ENCODE measurements around the gene NVL. TPM values are rescaled to one million over a fixed set of nuclear protein-coding genes. Genes with fewer than 3 reads are reported as not detected.

NVL gene
- total and polyA plus RNA-seq, 5 donors, result 9.8 to 14.4 (median 11.4) TPM

DNA sequence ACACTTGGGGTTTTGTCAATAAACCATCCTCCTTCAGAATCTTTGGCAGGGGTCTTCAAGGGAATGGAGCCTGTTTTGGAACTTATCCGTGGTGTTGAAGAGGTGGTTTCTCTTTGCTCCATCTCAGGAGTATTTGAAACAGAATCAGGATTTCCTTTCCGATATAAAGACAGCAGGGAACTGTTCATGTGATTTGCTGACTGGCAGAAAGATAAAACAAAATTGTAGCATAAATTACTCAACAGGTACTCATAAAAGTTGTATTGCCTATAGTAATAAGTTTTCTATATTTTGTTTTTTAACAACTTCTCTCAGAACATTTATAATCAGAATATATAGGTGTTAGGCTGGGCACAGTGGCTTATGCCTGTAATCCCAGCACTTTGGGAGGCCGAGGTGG lies 21.9 kb downstream of the NVL start:
- intact Hi-C loops (cut with DNase I), result loop anchor here in 1 of 4 donors (10.0 kb wide), 1 partner anchor 97 kb away; no protein-coding TSS in a partner anchor
- H3K27me3 ChIP-seq (ENCODE audit: control insufficient read depth, insufficient read depth), result no peaks in the 10 kb centered on the region
- no peaks in the 10 kb centered on the region for H3K9me3 ChIP-seq (ENCODE audit: control insufficient read depth, low read length)
- no peaks in the 10 kb centered on the region for H3K4me1 ChIP-seq (ENCODE audit: control insufficient read depth, insufficient read depth, low read length)
- DNase-seq, result no peak
- ATAC-seq, result no peak
- no peak overlapping the region for H3K4me3 ChIP-seq (ENCODE audit: low read length)
- H3K27ac ChIP-seq (ENCODE audit: low read length), result no peak overlapping the region
- WGBS, result 90% methylated on average over 3 of the region's 3 CpGs

DNA sequence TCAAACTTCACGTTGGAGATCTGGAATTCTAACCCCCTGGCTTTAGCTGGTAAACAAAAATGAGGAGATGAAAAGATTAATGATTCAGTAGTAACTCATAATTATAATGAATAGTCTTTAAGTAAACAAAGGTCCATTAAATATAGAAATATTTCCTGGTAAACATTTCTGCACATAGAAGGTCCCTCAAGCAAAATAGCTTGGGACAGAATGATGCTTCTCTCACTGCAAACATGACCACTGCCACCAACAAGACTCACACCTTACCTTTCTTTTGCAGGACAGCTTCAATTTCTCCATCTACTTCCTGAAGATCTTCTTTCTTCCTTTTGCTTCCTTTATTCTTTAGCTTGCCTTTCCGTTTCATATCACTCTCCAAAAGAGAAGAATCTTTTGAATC lies 25.2 kb downstream of the NVL start:
- Histone ChIP-seq H3K4me3 (ENCODE audit: low read length) (no peak overlapping the region), H3K9me3 (ENCODE audit: control insufficient read depth, low read length) (no peaks in the 10 kb centered on the region), H3K27ac (ENCODE audit: low read length) (no peak overlapping the region), H3K4me1 (ENCODE audit: control insufficient read depth, insufficient read depth, low read length) (no peaks in the 10 kb centered on the region), H3K27me3 (ENCODE audit: control insufficient read depth, insufficient read depth) (no peaks in the 10 kb centered on the region)
- DNase-seq (no peak), ATAC-seq (no peak)
- WGBS, result 82% methylated on average over 2 of the region's 2 CpGs
- intact Hi-C loops (cut with DNase I), result loop anchor here in 1 of 4 donors (10.0 kb wide), 1 partner anchor 100 kb away; no protein-coding TSS in a partner anchor

DNA sequence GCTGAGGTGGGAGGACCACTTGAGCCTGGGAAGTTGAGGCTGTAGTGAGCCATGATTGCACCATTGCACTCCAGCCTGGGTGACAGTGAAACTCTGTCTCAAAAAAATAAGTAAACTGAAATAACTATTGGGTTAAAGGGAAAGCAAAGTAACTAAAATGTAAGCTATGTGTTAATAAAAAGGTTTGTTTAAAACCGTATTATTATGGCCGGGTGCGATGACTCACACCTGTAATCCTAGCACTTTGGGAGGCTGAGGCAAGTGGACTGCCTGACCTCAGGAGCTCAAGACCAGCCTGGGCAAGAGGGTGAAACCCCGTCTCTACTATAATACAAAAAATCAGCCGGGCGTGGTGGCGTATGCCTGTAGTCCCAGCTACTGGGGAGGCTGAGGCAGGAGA lies 27.0 kb downstream of the NVL start:
- no peak for ATAC-seq
- intact Hi-C loops (cut with DNase I), result loop anchor here in 1 of 4 donors (10.0 kb wide), 1 partner anchor 102 kb away; no protein-coding TSS in a partner anchor
- H3K27ac ChIP-seq (ENCODE audit: low read length), result no peak overlapping the region
- no peaks in the 10 kb centered on the region for H3K9me3 ChIP-seq (ENCODE audit: control insufficient read depth, low read length)
- no peak for DNase-seq
- H3K4me1 ChIP-seq (ENCODE audit: control insufficient read depth, insufficient read depth, low read length), result no peaks in the 10 kb centered on the region
- no peaks in the 10 kb centered on the region for H3K27me3 ChIP-seq (ENCODE audit: control insufficient read depth, insufficient read depth)
- no peak overlapping the region for H3K4me3 ChIP-seq (ENCODE audit: low read length)
- WGBS, result 97% methylated on average over 7 of the region's 7 CpGs

DNA sequence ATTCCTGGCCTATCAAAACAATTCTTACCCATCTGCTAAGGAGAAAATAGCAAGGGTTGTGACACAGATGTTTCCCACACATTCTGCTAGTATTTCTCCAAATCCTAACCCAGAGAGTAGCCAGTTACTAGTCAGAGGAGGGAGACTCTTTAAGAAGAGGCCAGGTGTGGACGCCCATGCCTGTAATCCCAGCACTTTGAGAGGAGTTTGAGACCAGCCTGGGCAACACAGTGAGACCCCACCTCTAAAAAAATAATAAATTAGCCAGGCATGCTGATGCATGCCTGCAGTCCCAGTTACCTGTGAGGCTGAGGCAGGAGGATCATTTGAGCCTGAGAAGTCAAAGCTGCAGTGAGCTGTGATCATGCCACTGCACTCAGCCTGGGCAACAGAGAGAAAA lies 28.6 kb downstream of the NVL start:
- DNase-seq, result no peak
- Histone ChIP-seq H3K9me3 (ENCODE audit: control insufficient read depth, low read length) (no peaks in the 10 kb centered on the region), H3K4me1 (ENCODE audit: control insufficient read depth, insufficient read depth, low read length) (no peaks in the 10 kb centered on the region), H3K27me3 (ENCODE audit: control insufficient read depth, insufficient read depth) (no peaks in the 10 kb centered on the region), H3K27ac (ENCODE audit: low read length) (no peak overlapping the region), H3K4me3 (ENCODE audit: low read length) (no peak overlapping the region)
- ATAC-seq, result no peak
- intact Hi-C loops (cut with DNase I), result loop anchor here in 1 of 4 donors (10.0 kb wide), 1 partner anchor 103 kb away; no protein-coding TSS in a partner anchor
- 97% methylated on average over 1 of the region's 1 CpG for WGBS

DNA sequence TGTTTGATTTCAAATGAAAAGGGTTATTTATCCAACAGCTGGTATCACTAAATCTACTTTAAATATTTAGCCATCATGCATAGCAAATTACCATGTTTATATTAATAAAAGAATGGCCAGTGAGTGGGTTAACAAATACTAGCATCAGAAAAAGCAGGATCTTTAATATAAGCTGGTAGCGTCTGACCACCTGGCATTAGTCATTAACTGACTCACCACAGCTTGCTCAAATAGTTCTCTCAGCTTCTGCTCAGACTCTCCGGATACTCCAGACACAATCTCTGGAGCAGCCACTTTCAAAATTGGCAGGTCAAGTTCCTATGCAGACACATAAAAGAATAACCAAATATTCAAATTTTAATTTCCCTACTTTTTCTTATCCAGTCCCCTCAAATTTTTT lies 29.6 kb downstream of the NVL start:
- no peaks in the 10 kb centered on the region for H3K9me3 ChIP-seq (ENCODE audit: control insufficient read depth, low read length)
- no peak for ATAC-seq
- no peak overlapping the region for H3K4me3 ChIP-seq (ENCODE audit: low read length)
- intact Hi-C loops (cut with DNase I), result loop anchor here in 1 of 4 donors (10.0 kb wide), 1 partner anchor 104 kb away; no protein-coding TSS in a partner anchor
- no peak for DNase-seq
- H3K4me1 ChIP-seq (ENCODE audit: control insufficient read depth, insufficient read depth, low read length), result no peaks in the 10 kb centered on the region
- WGBS, result 81% methylated on average over 2 of the region's 2 CpGs
- no peak overlapping the region for H3K27ac ChIP-seq (ENCODE audit: low read length)
- no peaks in the 10 kb centered on the region for H3K27me3 ChIP-seq (ENCODE audit: control insufficient read depth, insufficient read depth)

DNA sequence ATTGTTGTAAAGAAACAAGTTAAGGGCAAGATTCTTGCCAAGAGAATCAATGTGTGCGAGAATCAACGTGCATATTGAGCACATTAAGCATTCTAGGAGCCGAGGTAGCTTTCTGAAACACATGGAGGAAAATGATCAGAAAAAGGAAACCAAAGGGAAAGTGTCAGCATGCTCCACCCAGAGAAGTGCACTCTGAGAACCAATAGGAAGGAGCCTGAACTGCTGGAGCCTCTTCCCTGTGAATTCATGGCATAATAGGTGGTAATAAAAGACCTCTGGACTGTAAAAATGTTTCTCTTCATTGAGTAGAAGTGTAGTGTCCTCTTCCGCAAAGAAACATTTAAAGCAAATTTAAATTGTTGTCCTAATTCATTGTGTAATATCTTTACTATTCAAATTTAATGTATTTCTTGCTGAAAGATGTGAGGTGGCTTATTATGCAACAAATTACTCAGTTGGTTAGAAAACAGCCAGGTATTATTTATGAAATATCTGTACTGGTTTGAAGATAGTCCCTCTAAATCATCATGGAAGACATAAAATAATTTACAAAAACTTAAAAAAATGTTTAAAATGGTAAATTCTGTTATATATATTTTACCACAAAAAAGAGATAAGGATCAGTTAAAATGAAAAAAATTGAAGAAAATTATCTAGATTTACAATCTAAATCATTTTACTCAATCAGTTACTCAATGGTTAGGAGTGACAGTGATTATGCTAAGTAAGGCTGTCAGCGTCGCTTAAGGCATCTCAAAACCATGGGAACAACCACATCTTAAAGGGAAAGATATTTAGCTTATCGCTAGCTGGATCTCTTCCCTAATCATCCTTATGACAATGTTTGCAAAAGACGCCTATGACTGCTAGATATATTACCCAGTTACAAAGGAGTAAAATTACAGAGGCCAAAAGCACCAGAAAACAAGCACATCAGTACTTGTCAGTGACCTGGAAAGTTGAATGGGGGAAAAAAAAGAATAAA lies 31.3 kb downstream of the NVL start:
- ATAC-seq, result no peak
- 91% methylated on average over 8 of the region's 8 CpGs for WGBS
- no peak overlapping the region for H3K4me3 ChIP-seq (ENCODE audit: low read length)
- intact Hi-C loops (cut with DNase I), result no loop called here
- no peak overlapping the region for H3K27ac ChIP-seq (ENCODE audit: low read length)
- no peaks in the 10 kb centered on the region for H3K27me3 ChIP-seq (ENCODE audit: control insufficient read depth, insufficient read depth)
- DNase-seq, result no peak
- H3K9me3 ChIP-seq (ENCODE audit: control insufficient read depth, low read length), result no peaks in the 10 kb centered on the region
- H3K4me1 ChIP-seq (ENCODE audit: control insufficient read depth, insufficient read depth, low read length), result no peaks in the 10 kb centered on the region

- no peak for ATAC-seq
- intact Hi-C loops (cut with DNase I), result no loop called here
- WGBS, result 57% methylated on average over 1 of the region's 1 CpG
- Histone ChIP-seq H3K4me1 (ENCODE audit: control insufficient read depth, insufficient read depth, low read length) (no peaks in the 10 kb centered on the region), H3K9me3 (ENCODE audit: control insufficient read depth, low read length) (no peaks in the 10 kb centered on the region), H3K4me3 (ENCODE audit: low read length) (no peak overlapping the region), H3K27ac (ENCODE audit: low read length) (no peak overlapping the region), H3K27me3 (ENCODE audit: control insufficient read depth, insufficient read depth) (no peaks in the 10 kb centered on the region)
- no peak for DNase-seq
Observed at GRCh38 chr1:224294775-224295174, 35.2 kb downstream of the NVL start.

DNA sequence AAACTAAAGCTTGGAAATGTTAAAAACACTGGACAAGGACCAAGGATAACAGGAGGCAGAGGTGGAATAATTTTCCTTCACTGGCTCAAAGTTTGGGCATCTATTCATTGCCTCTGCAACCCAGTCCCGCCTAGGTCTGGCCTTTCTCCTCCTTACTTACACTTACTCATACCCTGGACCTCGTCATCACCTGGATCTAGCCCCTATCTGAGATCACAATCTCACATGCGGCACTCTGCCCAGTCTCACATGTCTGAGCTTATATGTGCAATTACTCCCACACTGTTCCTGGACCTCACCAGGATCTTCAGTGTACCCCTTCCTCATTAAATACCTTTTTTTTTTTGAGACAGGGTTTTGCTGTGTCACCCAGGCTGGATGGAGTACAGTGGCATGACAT lies 37.6 kb downstream of the NVL start:
- intact Hi-C loops (cut with DNase I), result no loop called here
- Histone ChIP-seq H3K9me3 (ENCODE audit: control insufficient read depth, low read length) (no peaks in the 10 kb centered on the region), H3K27ac (ENCODE audit: low read length) (no peak overlapping the region), H3K4me1 (ENCODE audit: control insufficient read depth, insufficient read depth, low read length) (no peaks in the 10 kb centered on the region), H3K27me3 (ENCODE audit: control insufficient read depth, insufficient read depth) (no peaks in the 10 kb centered on the region), H3K4me3 (ENCODE audit: low read length) (no peak overlapping the region)
- 88% methylated on average over 3 of the region's 3 CpGs for WGBS
- ATAC-seq, result no peak
- no peak for DNase-seq

DNA sequence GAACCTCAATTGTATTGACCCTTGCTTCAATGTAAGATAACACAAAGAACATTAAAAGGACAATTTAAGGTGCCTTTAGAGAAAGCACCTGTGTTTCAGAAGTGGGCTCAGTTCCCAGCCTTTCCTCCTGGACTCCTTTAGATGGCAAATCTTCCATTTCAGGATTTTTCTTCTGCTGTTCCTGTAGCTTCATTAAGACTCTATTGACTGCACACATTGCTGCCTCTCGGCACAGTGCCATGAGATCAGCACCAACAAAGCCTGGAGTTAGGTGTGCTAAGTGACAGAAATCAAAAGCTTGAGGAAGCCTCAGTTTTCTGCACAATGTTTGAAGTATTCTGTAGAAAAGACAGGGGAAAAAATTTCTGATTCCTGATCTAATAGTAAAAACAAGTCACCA lies 40.6 kb downstream of the NVL start:
- Histone ChIP-seq H3K4me3 (ENCODE audit: low read length) (no peak overlapping the region), H3K27me3 (ENCODE audit: control insufficient read depth, insufficient read depth) (no peaks in the 10 kb centered on the region), H3K27ac (ENCODE audit: low read length) (no peak overlapping the region), H3K9me3 (ENCODE audit: control insufficient read depth, low read length) (no peaks in the 10 kb centered on the region), H3K4me1 (ENCODE audit: control insufficient read depth, insufficient read depth, low read length) (no peaks in the 10 kb centered on the region)
- DNase-seq (no peak), ATAC-seq (no peak)
- 95% methylated on average over 1 of the region's 1 CpG for WGBS
- intact Hi-C loops (cut with DNase I), result loop anchor here in 1 of 4 donors (10.0 kb wide), 1 partner anchor 115 kb away; no protein-coding TSS in a partner anchor

GRCh38 chr1:224287714-224288113 lies 42.3 kb downstream of the NVL start:
- intact Hi-C loops (cut with DNase I), result loop anchor here in 1 of 4 donors (10.0 kb wide), 1 partner anchor 117 kb away; no protein-coding TSS in a partner anchor
- 82% methylated on average over 2 of the region's 2 CpGs for WGBS
- no peaks in the 10 kb centered on the region for H3K4me1 ChIP-seq (ENCODE audit: control insufficient read depth, insufficient read depth, low read length)

DNA sequence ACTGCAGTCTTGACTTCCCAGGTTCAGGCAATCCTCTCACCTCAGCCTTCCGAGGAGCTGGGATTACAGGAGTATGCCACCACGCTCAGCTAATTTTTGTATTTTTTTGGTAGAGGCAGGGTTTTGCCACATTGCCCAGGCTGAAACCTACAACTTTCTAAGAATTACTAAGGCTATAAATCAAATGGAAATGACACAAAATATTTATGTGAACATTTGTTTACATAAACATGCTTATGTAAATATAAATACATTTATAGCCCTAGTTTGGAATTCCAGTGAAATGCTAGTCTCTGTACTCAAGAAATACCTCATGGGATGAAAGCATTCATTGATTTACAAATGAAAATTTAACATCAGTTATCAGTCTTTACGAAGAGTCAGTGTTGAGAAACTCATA lies 47.8 kb downstream of the NVL start:
- H3K27me3 ChIP-seq (ENCODE audit: control insufficient read depth, insufficient read depth), result no peaks in the 10 kb centered on the region
- no peak overlapping the region for H3K27ac ChIP-seq (ENCODE audit: low read length)
- intact Hi-C loops (cut with DNase I), result loop anchor here in 1 of 4 donors (10.0 kb wide), 1 partner anchor 123 kb away; no protein-coding TSS in a partner anchor
- no peak for DNase-seq
- 98% methylated on average over 3 of the region's 3 CpGs for WGBS
- H3K4me1 ChIP-seq (ENCODE audit: control insufficient read depth, insufficient read depth, low read length), result no peaks in the 10 kb centered on the region
- H3K4me3 ChIP-seq (ENCODE audit: low read length), result no peak overlapping the region
- no peak for ATAC-seq
- no peaks in the 10 kb centered on the region for H3K9me3 ChIP-seq (ENCODE audit: control insufficient read depth, low read length)

More at GRCh38 chr1:224287714-224288113, 42.3 kb downstream of the NVL start:
- ATAC-seq (no peak), DNase-seq (no peak)
- H3K4me3 ChIP-seq (ENCODE audit: low read length), result no peak overlapping the region
- no peaks in the 10 kb centered on the region for H3K9me3 ChIP-seq (ENCODE audit: control insufficient read depth, low read length)
- H3K27ac ChIP-seq (ENCODE audit: low read length), result no peak overlapping the region
- no peaks in the 10 kb centered on the region for H3K27me3 ChIP-seq (ENCODE audit: control insufficient read depth, insufficient read depth)
